SKM-1 treated with dmso at 0.1 percent for 144 hours (cell line): ENCODE measurements around the gene MCTP2.

Source experiments
- DNase-seq: peaks from one replicate; lab custom pipeline; 2025; ENCODE audit not compliant: unreplicated experiment; lab: John Stamatoyannopoulos, UW

The MCTP2 gene

DNA sequence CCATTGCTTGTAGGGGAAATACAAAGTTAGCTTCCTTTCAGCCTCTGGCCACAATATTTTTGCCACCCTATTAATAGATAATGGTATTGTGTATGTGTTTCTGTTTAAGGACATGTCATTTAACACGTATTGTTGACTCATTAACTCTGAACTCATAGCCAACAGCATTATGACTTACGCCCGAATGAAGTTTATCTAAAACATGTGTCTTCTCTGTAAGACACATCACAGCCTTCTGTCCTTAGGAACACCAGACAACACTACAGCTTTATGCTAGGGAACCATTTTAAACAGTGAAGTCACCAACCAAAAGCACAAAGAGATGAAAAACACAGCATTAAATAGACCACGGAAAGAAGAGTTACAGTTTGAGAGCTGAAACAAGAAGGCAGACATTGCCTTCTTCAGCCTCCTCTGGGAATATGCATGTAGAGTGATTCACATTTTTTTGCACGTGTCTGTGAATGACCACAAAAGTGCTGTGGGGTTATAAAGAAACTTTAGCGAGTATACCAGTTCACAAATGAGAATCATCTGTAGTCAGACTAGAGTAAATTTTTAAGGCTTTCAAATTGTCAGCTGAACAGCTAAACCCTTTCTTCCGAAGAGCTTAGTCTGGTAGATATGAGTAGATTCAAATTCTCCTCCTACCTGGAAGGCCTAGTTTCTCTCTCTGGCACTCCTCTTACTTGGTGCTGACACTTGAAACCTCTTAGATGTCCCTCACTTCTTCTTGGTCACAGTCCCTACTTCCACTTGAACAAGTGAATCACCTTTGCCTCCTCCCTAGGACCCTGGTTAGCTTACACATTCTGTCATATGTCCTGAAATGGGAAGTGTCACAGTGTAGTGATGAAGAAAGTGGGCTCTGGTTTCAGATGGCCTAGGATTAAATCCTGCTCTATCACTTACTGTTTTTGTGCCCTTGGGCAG lies 32.2 kb downstream of the MCTP2 start:
- DNase-seq = no peak

DNA sequence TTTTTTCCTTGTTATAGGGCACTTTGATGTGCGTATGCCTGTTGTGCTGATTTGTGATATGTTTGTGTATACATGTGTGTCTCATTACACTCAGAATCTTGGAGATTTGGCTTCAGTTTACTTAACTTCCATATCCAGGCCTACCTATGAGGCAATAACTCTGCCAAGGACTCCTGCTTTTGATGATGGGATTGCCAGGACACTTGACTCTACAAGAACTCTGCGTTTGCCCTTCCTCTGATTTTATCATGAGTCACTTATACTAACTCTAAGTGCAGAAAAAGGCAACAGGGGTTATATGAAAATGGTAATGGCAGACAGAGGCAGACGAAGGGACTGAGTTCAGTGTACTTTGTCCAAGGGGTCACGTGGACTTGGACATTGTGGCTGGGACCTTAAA lies 33.6 kb downstream of the MCTP2 start:
- DNase-seq = no peak

DNA sequence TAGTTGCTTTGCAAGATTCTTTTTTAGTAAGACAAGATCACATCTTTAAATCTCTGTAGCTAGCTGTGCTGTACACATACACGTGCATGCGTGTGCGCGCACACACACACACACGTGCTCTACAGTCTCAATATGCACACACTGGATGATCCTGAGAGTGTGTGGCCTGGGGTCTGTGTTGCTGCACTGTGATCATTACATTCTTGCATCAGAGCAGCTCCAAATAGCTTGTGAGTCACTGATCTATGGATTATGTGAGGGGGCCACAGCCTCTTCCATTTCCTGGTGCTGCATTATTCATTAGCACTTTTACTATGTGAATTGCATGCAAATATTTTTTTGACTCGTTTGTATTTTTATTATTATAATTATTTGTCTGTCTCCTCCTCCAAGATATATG lies 34.6 kb downstream of the MCTP2 start:
- DNase-seq = no peak

DNA sequence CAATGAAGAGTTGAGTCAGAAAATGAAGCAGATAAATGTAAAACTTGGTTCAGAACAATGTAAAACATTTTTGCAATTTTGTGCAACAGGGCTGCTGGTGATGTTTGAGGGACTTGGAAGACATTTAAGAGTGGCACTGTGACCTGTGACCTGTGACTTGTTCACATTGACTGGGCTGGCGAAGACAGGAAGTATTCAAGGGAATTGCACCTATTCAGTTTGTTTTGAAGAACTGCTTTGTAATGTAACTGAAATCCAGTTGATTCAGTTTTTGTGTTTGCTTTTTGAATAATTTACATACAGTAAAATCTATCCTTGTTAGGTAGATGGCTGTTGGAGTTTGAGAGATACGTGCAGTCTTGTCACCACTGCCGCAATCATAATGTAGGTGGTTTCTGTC lies 35.4 kb downstream of the MCTP2 start:
- no peak for DNase-seq

DNA sequence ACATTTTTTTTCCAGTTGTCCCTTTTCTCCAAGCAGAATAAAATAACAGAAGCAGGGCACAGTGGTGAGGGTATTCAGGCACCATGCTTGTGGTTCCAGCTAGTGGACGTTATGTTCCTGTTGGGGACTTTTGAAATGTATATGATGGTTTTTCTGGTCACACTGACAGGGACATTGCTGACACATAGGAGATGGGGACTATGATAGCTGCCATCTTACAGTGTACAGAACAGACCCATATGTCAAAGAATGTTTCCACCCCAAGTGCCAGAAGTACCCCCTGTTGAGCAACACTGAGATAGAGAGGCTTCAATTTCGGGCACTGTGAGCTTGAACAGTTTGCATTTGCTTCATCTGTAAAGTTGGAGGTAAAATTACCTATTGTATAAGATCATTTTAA lies 38.6 kb downstream of the MCTP2 start:
- DNase-seq = no peak

DNA sequence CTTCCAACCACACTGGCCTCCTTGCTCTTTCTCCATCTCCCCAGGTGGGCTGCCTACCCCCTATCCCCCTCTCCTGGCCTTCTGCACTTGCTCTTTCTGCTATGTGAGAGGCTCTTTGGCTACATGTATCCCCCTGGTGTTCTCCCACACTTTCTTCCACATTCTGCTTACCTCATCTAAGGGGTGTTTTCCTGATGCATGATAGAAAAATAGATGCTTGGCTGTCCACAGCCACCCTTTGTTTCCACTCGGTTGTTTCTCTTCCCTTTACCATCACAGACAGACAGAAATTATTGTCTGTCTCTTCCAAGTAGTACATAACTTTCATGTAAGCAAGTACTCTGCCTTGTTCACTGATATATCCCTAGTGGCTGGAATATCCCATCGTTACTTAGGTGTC lies 39.2 kb downstream of the MCTP2 start:
- no peak for DNase-seq

DNA sequence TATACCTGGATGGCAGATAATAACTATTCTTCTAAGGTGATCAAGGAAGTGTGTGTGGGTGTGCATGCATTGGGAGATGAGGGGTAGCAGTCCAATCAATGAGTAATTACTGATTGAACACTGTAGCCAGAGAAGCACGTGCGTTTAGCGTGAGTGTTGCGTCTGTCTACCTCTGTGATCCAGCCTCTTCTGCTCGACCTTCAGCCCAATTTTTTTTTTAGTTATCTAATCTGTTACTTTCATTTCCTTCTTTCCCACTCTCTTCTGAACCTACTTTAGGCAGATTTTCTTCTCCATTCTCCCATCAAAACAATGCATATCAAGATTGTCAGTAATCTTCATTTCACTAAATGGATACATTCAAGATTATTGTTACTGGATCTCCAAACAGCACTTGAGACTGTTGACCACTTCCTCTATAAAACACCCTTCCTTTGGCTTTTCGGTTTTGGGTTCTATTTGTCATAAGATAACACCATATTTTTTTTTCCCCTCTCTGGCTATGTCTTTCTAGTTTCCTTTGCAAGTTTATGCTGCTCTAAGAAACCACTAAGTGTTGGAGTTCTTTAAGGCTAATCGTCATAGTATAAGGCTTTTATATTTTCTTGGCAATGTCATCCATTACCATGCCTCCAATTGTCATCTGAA lies 41.0 kb downstream of the MCTP2 start:
- no peak for DNase-seq

DNA sequence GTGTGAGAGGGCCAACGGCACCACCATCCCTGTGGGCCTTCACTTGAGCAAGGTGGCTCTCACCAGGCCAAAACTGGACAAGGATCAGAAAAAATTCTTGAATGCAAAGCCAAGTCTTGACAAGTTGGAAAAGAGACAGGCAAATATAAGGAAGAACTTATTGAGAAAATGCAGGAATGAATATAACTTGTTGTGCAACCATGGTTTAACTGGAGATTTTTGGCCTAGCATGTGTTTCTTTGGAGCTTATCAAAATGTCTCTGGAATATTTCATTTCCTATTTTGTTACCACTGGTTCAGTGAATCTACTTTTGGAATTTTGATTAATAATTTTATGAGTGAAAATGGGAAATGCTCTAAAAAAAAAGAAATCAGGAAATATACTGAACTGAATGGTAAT lies 42.5 kb downstream of the MCTP2 start:
- DNase-seq = no peak

DNA sequence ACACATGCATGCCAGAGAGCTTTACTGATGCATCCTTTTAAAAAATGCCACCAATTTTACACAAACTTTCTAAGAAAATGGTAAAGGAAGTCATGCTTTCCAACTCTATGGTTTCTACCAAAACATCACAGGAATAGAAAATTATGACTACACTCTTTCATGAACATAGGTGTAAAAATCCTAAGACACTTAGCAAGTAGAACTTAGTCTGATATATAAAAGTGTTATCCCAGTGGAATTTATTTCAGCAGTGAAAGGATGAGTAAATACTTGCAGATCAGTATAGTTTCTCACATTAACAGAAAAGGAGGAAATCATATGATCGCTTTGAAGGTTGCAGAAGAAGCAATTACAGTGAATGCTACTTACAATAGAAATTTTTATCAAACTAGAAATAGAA lies 43.4 kb downstream of the MCTP2 start:
- no peak for DNase-seq

DNA sequence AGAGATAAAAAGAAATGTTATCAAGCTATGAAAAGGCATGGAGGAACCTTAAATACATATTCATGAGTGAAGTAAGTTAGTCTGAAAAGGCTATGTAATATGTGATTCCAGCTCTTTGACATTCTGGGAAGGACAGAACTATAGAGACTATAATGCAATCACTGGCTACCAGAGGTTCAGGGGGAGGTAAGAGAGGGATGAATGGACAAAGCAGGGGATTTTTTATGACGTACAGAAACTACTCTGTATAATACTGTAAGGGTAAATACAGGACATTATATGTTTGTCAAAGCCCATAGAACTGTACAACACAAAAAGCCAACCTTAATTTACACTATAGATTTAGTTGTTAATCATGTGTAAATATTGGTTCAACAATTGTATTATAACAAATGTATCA lies 46.1 kb downstream of the MCTP2 start:
- no peak for DNase-seq

DNA sequence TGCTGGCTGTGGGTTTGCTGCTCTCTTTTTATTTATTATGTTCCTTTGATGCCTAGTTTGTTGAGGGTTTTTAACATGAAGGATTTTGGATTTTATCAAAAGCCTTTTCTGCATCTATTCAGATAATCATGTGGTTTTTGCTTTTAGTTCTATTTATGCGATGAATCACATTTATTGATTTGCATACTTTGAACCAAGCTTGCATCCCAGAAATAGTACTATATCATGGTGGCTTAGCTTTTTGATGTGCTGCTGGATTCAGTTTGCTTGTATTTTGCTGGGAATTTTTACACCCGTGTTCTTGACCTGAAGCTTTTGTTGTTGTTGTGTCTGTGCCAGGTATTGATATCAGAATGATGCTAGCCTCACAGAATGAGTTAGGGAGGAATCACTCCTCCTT lies 48.4 kb downstream of the MCTP2 start:
- no peak for DNase-seq

DNA sequence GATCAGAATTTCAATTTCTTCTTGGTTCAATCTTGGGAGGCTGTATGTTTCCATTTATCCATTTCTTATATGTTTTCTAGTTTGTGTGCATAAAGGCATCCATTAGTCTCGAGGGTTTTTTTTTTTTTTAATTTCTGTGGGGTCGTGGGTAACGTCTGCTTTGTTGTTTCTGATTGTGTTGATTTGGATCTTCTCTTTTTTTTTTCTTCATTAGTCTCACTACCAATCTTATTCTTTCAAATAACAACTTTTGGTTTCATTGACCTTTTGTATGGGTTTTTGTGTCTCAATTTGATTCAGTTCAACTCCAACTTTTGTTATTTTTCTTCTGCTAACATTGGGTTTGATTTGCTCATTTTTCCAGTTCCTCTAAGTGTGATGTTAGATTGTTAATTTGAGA lies 48.9 kb downstream of the MCTP2 start:
- no peak for DNase-seq

DNA sequence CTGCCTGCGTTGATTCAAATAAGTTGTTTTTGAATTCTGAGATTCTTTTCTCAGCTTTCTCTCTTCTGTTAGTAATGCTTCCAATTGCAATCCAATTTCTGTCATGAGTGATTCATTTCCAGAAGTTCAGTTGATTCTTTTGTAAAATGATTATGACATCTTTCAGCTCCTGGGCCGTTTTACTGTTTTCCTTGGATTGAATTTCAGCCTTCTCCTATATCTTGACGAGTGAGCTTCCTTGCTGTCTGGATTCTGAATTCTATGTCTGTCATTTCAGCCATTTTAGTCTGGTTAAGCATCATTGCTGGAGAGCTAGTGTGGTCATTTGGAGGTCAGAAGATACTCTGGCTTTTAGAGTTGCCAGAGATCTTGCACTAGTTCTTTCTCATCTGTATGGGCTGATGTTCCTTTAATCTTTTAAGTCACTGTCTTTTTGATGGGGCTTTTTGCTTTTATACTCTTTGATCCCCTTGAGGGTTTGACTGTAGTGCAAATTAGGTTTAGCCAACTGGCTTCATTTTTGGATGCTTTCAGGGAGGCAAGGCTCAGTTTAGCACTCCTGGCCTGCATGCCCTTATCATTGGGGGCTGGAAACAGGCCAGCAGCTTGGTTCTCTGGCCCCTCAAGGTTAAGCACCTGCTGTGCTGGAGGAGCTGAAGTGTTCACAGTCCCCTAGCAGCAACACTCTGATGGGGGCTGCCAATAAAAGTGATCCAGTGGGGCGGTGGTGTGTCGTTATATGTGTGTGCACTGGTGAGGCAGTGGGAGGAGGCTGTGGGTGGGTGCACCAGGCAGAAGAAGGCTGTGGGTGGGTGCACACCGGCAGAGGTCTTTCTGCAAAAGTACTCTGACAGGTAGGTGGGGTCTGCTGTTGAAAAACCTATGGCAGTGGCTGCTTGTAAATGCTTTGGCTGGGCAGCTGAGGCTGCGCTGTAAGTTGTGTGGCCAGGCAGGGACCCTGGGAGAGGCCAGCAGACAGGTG lies 51.2 kb downstream of the MCTP2 start:
- no peak for DNase-seq

DNA sequence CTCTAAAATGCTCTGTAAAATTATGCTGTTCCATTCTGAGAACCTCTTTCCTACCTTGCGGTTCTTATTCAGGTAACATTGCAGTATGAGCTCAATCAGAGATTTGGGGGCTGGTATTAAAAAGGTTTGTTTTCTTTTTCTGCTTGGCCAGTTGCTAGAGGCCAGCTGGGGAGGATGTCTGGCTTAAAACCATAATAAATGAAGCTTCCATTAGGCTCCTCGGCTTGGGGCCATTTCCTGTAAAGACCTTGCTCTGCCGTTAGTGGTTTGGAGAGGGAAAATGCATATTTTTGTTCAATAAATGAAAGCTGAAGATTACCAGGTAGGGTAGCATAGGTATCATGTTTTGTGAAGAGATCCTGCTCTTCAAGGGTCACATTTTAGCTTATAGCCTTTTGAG lies 55.2 kb downstream of the MCTP2 start:
- no peak for DNase-seq

DNA sequence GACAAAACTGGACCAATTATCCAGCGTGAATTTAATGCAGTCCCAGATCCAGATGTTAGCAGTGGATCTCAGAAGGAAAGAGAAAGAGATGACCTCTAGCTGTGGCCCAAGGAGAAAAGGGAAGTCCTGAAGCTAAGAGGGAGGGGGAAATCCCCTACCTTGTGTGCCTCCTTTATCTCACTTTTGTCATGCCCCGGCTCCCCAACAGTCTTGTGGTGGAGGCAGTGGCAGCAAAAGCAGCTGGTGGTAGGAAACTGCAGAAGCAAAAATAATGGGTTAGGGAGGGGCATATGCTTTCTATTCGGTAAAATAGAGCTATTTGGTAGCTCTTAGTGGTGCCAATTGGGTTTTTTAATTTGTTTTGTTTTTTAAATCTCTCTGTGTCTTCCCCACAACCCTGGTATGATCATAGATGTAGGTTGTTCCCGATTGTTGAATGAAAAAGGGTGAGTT lies 56.5 kb downstream of the MCTP2 start:
- DNase-seq = peak; percentile 85

DNA sequence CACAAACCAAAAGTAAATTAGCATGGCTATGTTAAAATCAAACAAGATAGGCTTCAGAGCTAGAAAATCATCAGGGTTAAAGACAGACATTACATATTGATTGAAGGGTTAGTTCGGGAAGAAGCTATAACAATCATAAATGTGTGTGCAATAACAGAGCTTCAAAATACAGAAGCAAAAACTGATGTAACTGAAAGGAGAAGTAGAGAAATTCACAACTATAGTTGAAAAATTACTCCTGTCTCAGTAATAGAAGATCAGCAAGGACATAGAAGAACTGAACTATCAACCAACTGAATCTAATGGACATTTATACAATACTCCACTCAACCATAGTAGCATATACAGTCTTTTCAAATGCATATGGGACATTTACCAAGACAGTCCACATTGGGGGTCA lies 59.4 kb downstream of the MCTP2 start:
- no peak for DNase-seq

DNA sequence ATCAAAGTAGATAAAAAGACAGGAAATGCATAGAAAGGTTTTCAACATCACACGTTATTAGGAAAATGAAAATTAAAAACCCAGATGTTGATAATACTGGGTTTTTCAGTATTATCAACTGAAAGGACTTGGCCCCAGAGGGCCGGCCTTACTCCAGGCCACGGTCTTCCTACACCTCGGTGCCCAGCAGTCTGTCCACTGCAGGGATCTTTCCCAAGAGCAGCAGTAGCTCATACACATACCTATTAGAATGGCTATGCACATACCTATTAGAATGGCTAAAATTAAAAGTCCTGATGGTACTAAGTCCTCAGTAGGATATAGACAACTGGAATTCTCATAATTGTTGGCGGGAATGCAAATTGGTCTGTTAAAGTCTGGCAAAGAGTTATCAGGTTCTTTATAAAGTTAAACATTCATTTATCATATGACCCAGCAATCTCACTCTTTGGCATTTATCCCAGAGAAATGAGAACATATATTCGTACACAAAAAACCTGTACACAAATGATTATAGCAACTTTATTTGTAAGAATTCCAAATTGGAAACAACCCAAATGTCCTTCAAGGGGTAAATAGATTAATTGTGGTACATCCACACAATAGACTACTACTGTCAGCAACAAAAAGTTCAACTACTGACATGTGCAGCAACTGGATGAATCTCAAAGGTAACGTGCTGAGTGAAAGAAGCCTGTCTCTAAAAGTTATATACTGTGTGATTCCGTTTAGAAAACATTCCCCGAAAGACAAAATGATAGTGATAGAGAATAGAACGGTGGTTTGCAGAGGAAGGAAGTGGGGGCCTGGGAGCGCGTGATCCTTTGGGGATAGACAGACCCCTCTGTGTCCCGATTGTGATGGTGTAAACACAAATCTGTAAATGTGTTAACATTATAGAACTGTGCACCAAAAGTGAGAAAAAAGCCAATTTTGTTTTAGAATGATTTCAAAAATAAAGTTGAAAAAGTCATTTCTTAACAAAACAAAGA lies 62.3 kb downstream of the MCTP2 start:
- DNase-seq = no peak

DNA sequence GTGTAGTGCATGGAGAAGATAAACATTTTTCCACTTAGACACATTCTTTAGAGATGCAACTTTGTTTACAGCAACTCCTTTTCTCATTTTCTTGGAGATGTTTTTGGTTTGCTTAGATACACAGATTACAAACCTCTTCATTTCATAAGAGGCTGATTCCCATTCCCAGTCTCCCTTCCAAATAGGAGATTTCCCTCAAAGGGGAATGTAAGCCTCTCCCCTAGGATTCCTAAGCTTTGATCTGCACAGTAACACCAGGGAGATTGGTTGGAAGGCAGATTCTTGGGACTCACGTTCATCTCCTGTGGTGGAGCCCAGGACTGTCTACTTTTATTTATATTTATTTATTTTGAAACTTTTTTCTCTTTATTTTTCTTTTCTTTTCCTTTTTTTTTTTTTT lies 63.2 kb downstream of the MCTP2 start:
- no peak for DNase-seq

DNA sequence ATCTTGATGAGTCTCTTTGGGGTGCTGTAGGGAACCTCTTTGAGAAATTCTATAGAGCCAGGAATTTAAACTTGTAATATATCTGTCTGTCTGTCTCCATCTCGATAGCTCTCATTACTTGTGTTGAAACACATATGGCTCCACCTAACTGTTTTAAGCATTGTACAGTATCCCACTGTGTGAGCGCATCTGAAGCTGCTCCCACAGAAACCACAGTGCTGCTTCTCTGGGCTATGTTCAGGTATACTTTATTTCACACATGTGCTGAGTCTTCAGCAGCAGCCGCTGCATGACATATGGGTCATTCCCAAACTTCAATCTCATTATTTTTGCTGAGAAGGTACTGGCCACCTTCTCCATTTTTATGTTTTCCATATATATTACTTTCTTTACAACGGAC lies 63.9 kb downstream of the MCTP2 start:
- DNase-seq = no peak

DNA sequence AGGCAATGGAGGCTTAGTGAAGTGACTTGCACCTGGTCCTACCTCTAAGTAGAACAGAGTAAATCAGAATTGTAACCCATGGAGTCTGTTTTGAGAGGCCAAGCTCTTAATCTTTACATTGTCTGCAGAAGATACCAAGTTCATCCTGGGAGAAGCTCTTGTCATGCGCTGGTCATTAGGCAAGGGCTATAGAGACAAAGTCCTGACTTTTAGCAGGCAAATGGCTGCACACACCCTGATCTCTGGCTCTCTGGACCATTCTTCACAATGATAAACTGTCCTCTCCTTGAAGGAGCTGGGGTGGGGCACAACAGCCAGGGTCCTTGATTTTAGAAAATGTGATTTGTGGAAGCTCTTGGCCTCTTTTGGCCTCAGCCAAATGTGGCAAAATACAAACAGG lies 65.4 kb downstream of the MCTP2 start:
- no peak for DNase-seq
